SHP77 treated with DMSO at 0.1 percent for 48 hours (cell line): ENCODE measurements around the gene FOXO6.

Experiments used
- DNase-seq: peaks from one replicate; lab custom pipeline; 2025; lab: John Stamatoyannopoulos, UW

Gene FOXO6

GRCh38 chr1:41351262-41352151 is 9.7 kb upstream of the FOXO6 start:
- DNase-seq, result no peak

GRCh38 chr1:41353744-41354143 is 7.5 kb upstream of the FOXO6 start:
- no peak for DNase-seq

- DNase-seq, result no peak
These were observed 6.3 kb upstream of the FOXO6 start for GRCh38 chr1:41354956-41355355.

GRCh38 chr1:41355356-41355755 is 5.9 kb upstream of the FOXO6 start:
- no peak for DNase-seq

GRCh38 chr1:41355761-41356160 is 5.5 kb upstream of the FOXO6 start:
- DNase-seq, result no peak

GRCh38 chr1:41356752-41357151 is 4.5 kb upstream of the FOXO6 start:
- DNase-seq, result no peak

- DNase-seq, result no peak
These were observed 3.7 kb upstream of the FOXO6 start for GRCh38 chr1:41357451-41358101.

GRCh38 chr1:41358131-41359021 is 2.9 kb upstream of the FOXO6 start:
- no peak for DNase-seq

- no peak for DNase-seq
These were observed 1.8 kb upstream of the FOXO6 start for GRCh38 chr1:41359211-41360073.

GRCh38 chr1:41360074-41360785 is 1.0 kb upstream of the FOXO6 start:
- no peak for DNase-seq

GRCh38 chr1:41361495-41362356 is 492 bp downstream of the FOXO6 start:
- no peak for DNase-seq

GRCh38 chr1:41362357-41362721 is 1.1 kb downstream of the FOXO6 start:
- no peak for DNase-seq

GRCh38 chr1:41362749-41363590 is 1.7 kb downstream of the FOXO6 start:
- DNase-seq, result no peak

- no peak for DNase-seq
These were observed 2.5 kb downstream of the FOXO6 start for GRCh38 chr1:41363591-41364320.

GRCh38 chr1:41364442-41365319 is 3.4 kb downstream of the FOXO6 start:
- DNase-seq, result no peak

GRCh38 chr1:41365320-41365633 is 4.0 kb downstream of the FOXO6 start:
- DNase-seq, result no peak

- no peak for DNase-seq
These were observed 4.7 kb downstream of the FOXO6 start for GRCh38 chr1:41365772-41366454.
